ENCODE data around the gene TLE6.

The TLE6 gene

DNA sequence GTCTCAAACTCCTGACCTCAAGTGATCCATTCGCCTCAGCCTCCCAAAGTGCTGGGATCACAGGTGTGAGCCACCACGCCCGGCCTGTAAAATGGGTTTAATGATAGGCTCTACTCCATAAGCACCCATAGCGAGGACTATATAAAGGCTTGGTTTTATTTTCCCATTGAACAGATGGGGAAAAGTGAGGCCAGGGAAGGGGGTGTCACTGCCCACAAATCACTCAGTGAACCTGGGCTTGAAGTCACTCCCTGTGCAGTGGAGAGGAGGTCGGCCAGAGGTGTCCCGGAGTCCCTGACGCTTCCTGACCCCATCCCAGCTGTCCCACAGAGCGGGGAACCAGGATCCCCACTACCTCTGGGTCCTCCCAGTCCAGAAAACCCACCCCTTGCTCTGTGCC is 36.8 kb downstream of the TLE6 start:
- no peaks in the 10 kb centered on the region for H3K9me3 Mint-ChIP-seq
- no peak for DNase-seq
- H3K4me1 Mint-ChIP-seq, result no peaks in the 10 kb centered on the region
- TF ChIP-seq, protein P1, sequence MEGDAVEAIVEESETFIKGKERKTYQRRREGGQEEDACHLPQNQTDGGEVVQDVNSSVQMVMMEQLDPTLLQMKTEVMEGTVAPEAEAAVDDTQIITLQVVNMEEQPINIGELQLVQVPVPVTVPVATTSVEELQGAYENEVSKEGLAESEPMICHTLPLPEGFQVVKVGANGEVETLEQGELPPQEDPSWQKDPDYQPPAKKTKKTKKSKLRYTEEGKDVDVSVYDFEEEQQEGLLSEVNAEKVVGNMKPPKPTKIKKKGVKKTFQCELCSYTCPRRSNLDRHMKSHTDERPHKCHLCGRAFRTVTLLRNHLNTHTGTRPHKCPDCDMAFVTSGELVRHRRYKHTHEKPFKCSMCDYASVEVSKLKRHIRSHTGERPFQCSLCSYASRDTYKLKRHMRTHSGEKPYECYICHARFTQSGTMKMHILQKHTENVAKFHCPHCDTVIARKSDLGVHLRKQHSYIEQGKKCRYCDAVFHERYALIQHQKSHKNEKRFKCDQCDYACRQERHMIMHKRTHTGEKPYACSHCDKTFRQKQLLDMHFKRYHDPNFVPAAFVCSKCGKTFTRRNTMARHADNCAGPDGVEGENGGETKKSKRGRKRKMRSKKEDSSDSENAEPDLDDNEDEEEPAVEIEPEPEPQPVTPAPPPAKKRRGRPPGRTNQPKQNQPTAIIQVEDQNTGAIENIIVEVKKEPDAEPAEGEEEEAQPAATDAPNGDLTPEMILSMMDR (IDR thresholded peaks at IDR 0.05), result no peak
- peaks cover 75% of the 10 kb centered on the region for H3K27me3 Mint-ChIP-seq (ENCODE audit: low read depth, poor library complexity)
- H3K27ac Mint-ChIP-seq, result no peak overlapping the region
- no peak overlapping the region for H3K4me3 Mint-ChIP-seq
- no peaks in the 10 kb centered on the region for H3K36me3 Mint-ChIP-seq (ENCODE audit: low read depth)

DNA sequence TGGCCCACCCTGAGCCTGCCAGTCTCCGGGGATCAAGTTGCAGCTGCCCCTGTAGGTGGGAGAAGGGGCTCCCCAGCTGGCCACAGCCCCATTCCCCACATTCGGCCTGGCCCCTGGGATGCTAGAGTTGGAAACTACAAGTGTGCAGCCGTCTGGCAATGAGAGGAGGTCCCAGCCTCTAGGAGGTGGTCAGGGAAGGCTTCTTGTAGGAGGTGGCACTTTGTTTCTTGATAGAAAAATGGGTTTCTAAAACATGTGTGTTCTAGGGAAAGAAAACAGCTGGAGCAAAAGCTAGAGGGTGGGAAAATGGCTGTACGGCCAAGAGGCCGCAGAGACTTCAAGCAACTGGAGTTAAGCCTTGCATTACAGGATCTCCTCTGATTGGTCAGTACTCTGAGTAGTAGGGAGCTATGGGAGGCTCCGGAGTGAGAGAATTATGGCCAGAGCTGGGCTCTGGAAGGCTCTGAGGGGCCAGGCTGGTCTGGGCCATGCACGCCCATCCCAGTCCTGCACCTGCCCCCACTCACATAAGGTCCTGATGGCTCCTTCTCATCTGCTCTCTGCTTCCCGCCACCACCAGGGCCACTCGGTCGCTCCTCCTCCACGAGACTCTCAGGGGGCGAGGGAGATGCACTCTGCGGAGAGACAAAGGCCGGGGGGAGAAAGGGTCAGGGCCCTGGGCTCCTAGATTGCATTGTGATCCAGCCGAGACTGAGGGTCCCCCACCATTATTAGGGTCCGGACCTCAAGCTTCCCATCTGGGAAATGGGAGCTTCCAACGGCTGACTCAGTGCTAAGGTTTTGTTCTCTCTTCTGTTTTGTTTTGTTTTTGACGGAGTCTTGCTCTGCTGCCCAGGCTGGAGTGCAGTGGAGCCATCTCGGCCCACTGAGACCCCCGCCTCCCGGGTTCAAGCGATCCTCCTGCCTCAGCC is 38.0 kb downstream of the TLE6 start:
- Mint-ChIP-seq H3K4me3 (no peak overlapping the region), H3K27ac (no peak overlapping the region), H3K4me1 (no peaks in the 10 kb centered on the region), H3K9me3 (no peaks in the 10 kb centered on the region), H3K27me3 (ENCODE audit: low read depth, poor library complexity) (peaks cover 73% of the 10 kb centered on the region), H3K36me3 (ENCODE audit: low read depth) (no peaks in the 10 kb centered on the region)
- no peak for DNase-seq
- TF ChIP-seq, protein P1 (IDR thresholded peaks at IDR 0.05), result no peak

DNA sequence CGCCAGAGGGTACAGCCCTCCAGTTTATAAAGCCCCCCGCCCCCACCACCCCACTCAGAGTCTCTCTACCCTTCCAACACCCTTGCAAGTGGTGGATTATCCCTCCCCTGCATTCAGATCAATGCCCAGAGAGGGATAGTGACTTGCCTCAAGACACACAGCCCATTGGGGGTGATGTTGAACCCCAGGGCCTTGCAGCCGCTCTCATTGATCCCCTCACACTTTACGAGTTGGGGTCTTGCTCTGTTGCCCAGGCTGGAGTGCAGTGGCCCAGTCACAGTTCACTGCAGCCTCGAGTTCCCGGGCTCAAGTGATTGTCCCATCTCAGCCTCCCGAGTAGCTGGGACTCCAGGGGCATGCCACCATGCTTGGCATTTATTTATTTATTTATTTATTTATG is 40.6 kb downstream of the TLE6 start:
- TF ChIP-seq, protein P1 (IDR thresholded peaks at IDR 0.05), result no peak
- peaks cover 75% of the 10 kb centered on the region for H3K27me3 Mint-ChIP-seq (ENCODE audit: low read depth, poor library complexity)
- no peaks in the 10 kb centered on the region for H3K9me3 Mint-ChIP-seq
- H3K27ac Mint-ChIP-seq, result no peak overlapping the region
- H3K36me3 Mint-ChIP-seq (ENCODE audit: low read depth), result no peaks in the 10 kb centered on the region
- no peak for DNase-seq
- H3K4me1 Mint-ChIP-seq, result no peaks in the 10 kb centered on the region
- H3K4me3 Mint-ChIP-seq, result no peak overlapping the region

DNA sequence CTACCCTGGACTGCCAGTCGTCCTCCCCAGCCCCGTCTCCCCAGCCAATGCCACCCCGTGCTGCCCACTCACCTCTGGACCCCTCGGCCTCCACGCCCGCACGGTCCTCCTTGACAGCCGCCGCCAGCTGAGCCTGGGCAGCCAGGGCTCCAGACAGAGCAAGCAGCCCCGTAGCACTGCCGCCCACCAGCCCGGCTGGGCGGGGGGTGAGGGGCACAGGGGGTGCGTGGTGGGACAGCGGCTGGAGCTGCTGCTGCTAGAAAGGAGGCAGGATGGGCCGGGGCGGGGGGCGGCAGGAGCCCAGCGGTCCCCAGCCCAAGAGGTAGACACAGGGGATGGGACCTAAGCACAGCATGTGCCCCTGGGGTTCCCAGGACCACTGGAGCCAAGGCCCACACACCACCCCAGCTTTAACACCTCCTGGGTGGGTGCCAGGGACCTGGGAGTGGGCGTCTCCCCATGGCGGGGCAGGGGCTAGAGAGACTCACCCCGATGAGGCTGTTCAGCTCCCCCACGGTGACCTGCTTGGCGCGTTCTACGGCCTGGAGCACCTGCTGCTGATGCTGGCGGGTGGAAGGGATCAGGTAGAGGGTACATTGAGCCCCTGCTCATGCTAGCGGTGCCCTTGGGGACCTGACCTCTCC is 42.0 kb downstream of the TLE6 start:
- TF ChIP-seq, protein P1 (IDR thresholded peaks at IDR 0.05), result no peak
- no peak for DNase-seq
- Mint-ChIP-seq H3K27me3 (ENCODE audit: low read depth, poor library complexity) (peaks cover 76% of the 10 kb centered on the region), H3K4me1 (no peaks in the 10 kb centered on the region), H3K4me3 (no peak overlapping the region), H3K27ac (no peak overlapping the region), H3K36me3 (ENCODE audit: low read depth) (no peaks in the 10 kb centered on the region), H3K9me3 (no peaks in the 10 kb centered on the region)

DNA sequence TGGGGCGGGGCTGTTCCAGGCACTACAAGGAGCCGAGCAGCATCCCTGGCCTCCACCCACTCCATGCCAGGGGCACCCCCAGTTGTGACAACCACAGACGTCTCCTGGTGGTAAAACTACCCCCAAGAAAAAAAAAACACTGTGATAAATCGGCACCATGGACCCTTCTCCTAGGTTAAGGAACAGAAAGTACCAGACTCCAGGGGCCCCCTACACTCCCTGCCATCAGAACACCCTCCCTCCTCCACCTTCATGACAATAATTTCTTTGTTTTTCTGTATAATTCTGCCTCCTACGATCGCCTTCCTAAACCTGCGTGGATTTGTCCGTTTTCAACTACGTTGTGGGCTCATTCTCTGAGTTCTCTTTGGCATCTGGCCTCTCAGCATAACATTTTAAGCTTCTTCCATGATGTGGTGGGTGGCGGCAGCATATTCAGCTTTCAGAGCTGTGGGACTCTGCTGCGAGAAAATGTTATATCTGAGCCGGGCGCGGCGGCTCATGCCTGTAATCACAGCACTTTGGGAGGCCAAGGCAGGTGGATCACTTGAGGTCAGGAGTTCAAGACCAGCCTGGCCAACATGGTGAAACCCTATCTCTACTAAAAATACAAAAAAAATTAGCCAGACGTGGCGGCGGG is 43.1 kb downstream of the TLE6 start:
- H3K27ac Mint-ChIP-seq, result no peak overlapping the region
- no peak for DNase-seq
- TF ChIP-seq, protein P1 (IDR thresholded peaks at IDR 0.05), result no peak
- no peaks in the 10 kb centered on the region for H3K36me3 Mint-ChIP-seq (ENCODE audit: low read depth)
- H3K27me3 Mint-ChIP-seq (ENCODE audit: low read depth, poor library complexity), result peaks cover 84% of the 10 kb centered on the region
- no peak overlapping the region for H3K4me3 Mint-ChIP-seq
- no peaks in the 10 kb centered on the region for H3K9me3 Mint-ChIP-seq
- H3K4me1 Mint-ChIP-seq, result no peaks in the 10 kb centered on the region

Measured in nephron progenitor cell (in vitro differentiated cells).